Measurements from ENCODE around the gene ULK4.
"Not testable (repeated sequence)": the region's sequence is repeated elsewhere in the genome, so short reads cannot be mapped to it uniquely, and the experiment has no call there.

The ULK4 gene

GRCh38 chr3:41710646-41711388, 251.1 kb downstream of the ULK4 start:
- Mint-ChIP-seq H3K4me1 (no peaks in the 10 kb centered on the region), H3K27me3 (no peaks in the 10 kb centered on the region), H3K36me3 (peaks cover 31% of the 10 kb centered on the region), H3K9me3 (no peaks in the 10 kb centered on the region), H3K4me3 (no peak overlapping the region), H3K27ac (no peak overlapping the region)
- ATAC-seq, result no peak

GRCh38 chr3:41709213-41709612, 252.7 kb downstream of the ULK4 start:
- H3K9me3 Mint-ChIP-seq, H3K27me3 Mint-ChIP-seq, H3K4me3 Mint-ChIP-seq, H3K27ac Mint-ChIP-seq, ATAC-seq, H3K4me1 Mint-ChIP-seq: not testable (repeated sequence)
- peaks cover 39% of the 10 kb centered on the region for H3K36me3 Mint-ChIP-seq

GRCh38 chr3:41708176-41708575, 253.7 kb downstream of the ULK4 start:
- no peaks in the 10 kb centered on the region for H3K27me3 Mint-ChIP-seq
- ATAC-seq, result no peak
- no peak overlapping the region for H3K27ac Mint-ChIP-seq
- H3K4me1 Mint-ChIP-seq, result no peaks in the 10 kb centered on the region
- H3K36me3 Mint-ChIP-seq, result peaks cover 33% of the 10 kb centered on the region
- H3K4me3 Mint-ChIP-seq, result no peak overlapping the region
- no peaks in the 10 kb centered on the region for H3K9me3 Mint-ChIP-seq

GRCh38 chr3:41705893-41706292, 256.0 kb downstream of the ULK4 start:
- Mint-ChIP-seq H3K27ac (no peak overlapping the region), H3K36me3 (peaks cover 29% of the 10 kb centered on the region), H3K4me1 (no peaks in the 10 kb centered on the region), H3K9me3 (no peaks in the 10 kb centered on the region), H3K27me3 (no peaks in the 10 kb centered on the region), H3K4me3 (no peak overlapping the region)
- no peak for ATAC-seq

GRCh38 chr3:41701191-41701698, 260.7 kb downstream of the ULK4 start:
- H3K36me3 Mint-ChIP-seq, result peaks cover 20% of the 10 kb centered on the region
- no peaks in the 10 kb centered on the region for H3K4me1 Mint-ChIP-seq
- no peak overlapping the region for H3K27ac Mint-ChIP-seq
- H3K4me3 Mint-ChIP-seq, result no peak overlapping the region
- H3K27me3 Mint-ChIP-seq, result no peaks in the 10 kb centered on the region
- peaks cover 2% of the 10 kb centered on the region for H3K9me3 Mint-ChIP-seq
- no peak for ATAC-seq

- peaks cover 5% of the 10 kb centered on the region for H3K9me3 Mint-ChIP-seq
- peaks cover 17% of the 10 kb centered on the region for H3K36me3 Mint-ChIP-seq
- no peak overlapping the region for H3K27ac Mint-ChIP-seq
- no peaks in the 10 kb centered on the region for H3K4me1 Mint-ChIP-seq
- H3K27me3 Mint-ChIP-seq, result no peaks in the 10 kb centered on the region
- no peak overlapping the region for H3K4me3 Mint-ChIP-seq
- no peak for ATAC-seq
Measured at GRCh38 chr3:41700155-41700554, 261.7 kb downstream of the ULK4 start.

- Mint-ChIP-seq H3K27me3 (no peaks in the 10 kb centered on the region), H3K9me3 (peaks cover 5% of the 10 kb centered on the region), H3K4me3 (no peak overlapping the region), H3K4me1 (no peaks in the 10 kb centered on the region), H3K36me3 (peaks cover 16% of the 10 kb centered on the region), H3K27ac (no peak overlapping the region)
- no peak for ATAC-seq
Measured at GRCh38 chr3:41698898-41699297, 263.0 kb downstream of the ULK4 start.

GRCh38 chr3:41697702-41698101, 264.2 kb downstream of the ULK4 start:
- H3K27me3 Mint-ChIP-seq, result no peaks in the 10 kb centered on the region
- no peak overlapping the region for H3K27ac Mint-ChIP-seq
- no peak for ATAC-seq
- H3K4me1 Mint-ChIP-seq, result no peaks in the 10 kb centered on the region
- H3K9me3 Mint-ChIP-seq, result peaks cover 5% of the 10 kb centered on the region
- no peak overlapping the region for H3K4me3 Mint-ChIP-seq
- H3K36me3 Mint-ChIP-seq, result peaks cover 22% of the 10 kb centered on the region

GRCh38 chr3:41695806-41696205, 266.1 kb downstream of the ULK4 start:
- peaks cover 22% of the 10 kb centered on the region for H3K36me3 Mint-ChIP-seq
- H3K4me1 Mint-ChIP-seq, result not testable (repeated sequence)

GRCh38 chr3:41693799-41694198, 268.1 kb downstream of the ULK4 start:
- Mint-ChIP-seq H3K9me3 (peaks cover 8% of the 10 kb centered on the region), H3K4me3 (no peak overlapping the region), H3K27me3 (no peaks in the 10 kb centered on the region), H3K4me1 (no peaks in the 10 kb centered on the region), H3K27ac (no peak overlapping the region), H3K36me3 (peaks cover 23% of the 10 kb centered on the region)
- ATAC-seq, result no peak

More at GRCh38 chr3:41695806-41696205, 266.1 kb downstream of the ULK4 start:
- not testable (repeated sequence) for H3K4me3 Mint-ChIP-seq, ATAC-seq, H3K27ac Mint-ChIP-seq, H3K27me3 Mint-ChIP-seq, H3K9me3 Mint-ChIP-seq

GRCh38 chr3:41690766-41691563, 270.9 kb downstream of the ULK4 start:
- no peaks in the 10 kb centered on the region for H3K4me1 Mint-ChIP-seq
- H3K9me3 Mint-ChIP-seq, result peaks cover 3% of the 10 kb centered on the region
- H3K27ac Mint-ChIP-seq, result no peak overlapping the region
- no peak overlapping the region for H3K4me3 Mint-ChIP-seq
- peaks cover 22% of the 10 kb centered on the region for H3K36me3 Mint-ChIP-seq
- no peak for ATAC-seq
- H3K27me3 Mint-ChIP-seq, result no peaks in the 10 kb centered on the region

GRCh38 chr3:41688595-41689380, 273.1 kb downstream of the ULK4 start:
- no peak for ATAC-seq
- Mint-ChIP-seq H3K27me3 (no peaks in the 10 kb centered on the region), H3K27ac (no peak overlapping the region), H3K4me3 (no peak overlapping the region), H3K9me3 (peaks cover 3% of the 10 kb centered on the region), H3K4me1 (no peaks in the 10 kb centered on the region), H3K36me3 (peaks cover 26% of the 10 kb centered on the region)

GRCh38 chr3:41684797-41685735, 276.8 kb downstream of the ULK4 start:
- H3K4me1 Mint-ChIP-seq, result no peaks in the 10 kb centered on the region
- ATAC-seq, result no peak
- peaks cover 27% of the 10 kb centered on the region for H3K36me3 Mint-ChIP-seq
- no peak overlapping the region for H3K4me3 Mint-ChIP-seq
- no peaks in the 10 kb centered on the region for H3K27me3 Mint-ChIP-seq
- H3K27ac Mint-ChIP-seq, result no peak overlapping the region
- no peaks in the 10 kb centered on the region for H3K9me3 Mint-ChIP-seq

GRCh38 chr3:41683666-41684350, 278.1 kb downstream of the ULK4 start:
- Mint-ChIP-seq H3K4me3 (no peak overlapping the region), H3K4me1 (no peaks in the 10 kb centered on the region), H3K9me3 (no peaks in the 10 kb centered on the region), H3K36me3 (peaks cover 27% of the 10 kb centered on the region), H3K27me3 (no peaks in the 10 kb centered on the region), H3K27ac (no peak overlapping the region)
- ATAC-seq, result no peak

All from stimulated activated memory B cell treated with anti-CD40 and anti-IgM and Interleukin-4, amounts not matched to agents 10 μg/mL and 1 μg/mL and 100 μg/mL, for 72 hours (primary cell).